K562 (cell line): ENCODE data around the gene SEC22A.

Experiments used
- DMBX1 ChIP-seq: fragments of 250-450 bp; sonication (Bioruptor Pico); IDR thresholded peaks from 2 replicates; pipeline ENCODE4 v1.8.0; 2022; ENCODE audit warnings: inconsistent platforms, mild to moderate bottlenecking, moderate library complexity, borderline replicate concordance
- KAT7 ChIP-seq: sonication (generic); formaldehyde crosslinking; IDR thresholded peaks from 2 replicates; pipeline ENCODE4 v1.8.0; 2022; ENCODE audit warnings: missing genetic modification reagents, mild to moderate bottlenecking, borderline replicate concordance
- MAX ChIP-seq: sonication (generic); formaldehyde crosslinking; IDR thresholded peaks from 2 replicates; pipeline ENCODE4 v1.9.0; 2022; ENCODE audit warnings: mild to moderate bottlenecking, missing genetic modification reagents
- ZNF609 ChIP-seq: sonication (generic); formaldehyde crosslinking; IDR thresholded peaks from 2 replicates; pipeline ENCODE4 v1.8.1; 2023; ENCODE audit warnings: missing genetic modification reagents, mild to moderate bottlenecking, borderline replicate concordance
- TF ChIP-seq, protein P1 (sequence below), 2 experiments: fragments of 200-800 bp in 1 of 2; sonication (Bioruptor generic) in 1 of 2; sonication (generic) in 1 of 2; formaldehyde crosslinking in 1 of 2; IDR thresholded peaks in 1 of 2; conservative IDR thresholded peaks in 1 of 2; 2 replicates each; pipeline versions ENCODE4 v1.5.0 to v1.6.1; 2016 to 2020; ENCODE audit warnings: missing compliant biosample characterization in 1 of 2, missing genetic modification characterization in 1 of 2, missing genetic modification reagents in 1 of 2
- TF ChIP-seq, protein P2 (sequence below): sonication (generic); formaldehyde crosslinking; IDR thresholded peaks from 2 replicates; pipeline ENCODE4 v1.5.0; 2020; ENCODE audit warnings: missing genetic modification reagents
- TF ChIP-seq, protein P3 (sequence below), 3 experiments: IDR thresholded peaks in 2 of 3; conservative IDR thresholded peaks in 1 of 3; 2 replicates each; pipeline ENCODE4 v1.5.1; 2011 to 2012; ENCODE audit warnings: low read length in 3 of 3, mild to moderate bottlenecking in 3 of 3, control low read depth in 2 of 3, improper control_type of control experiment in 1 of 3, inconsistent platforms in 1 of 3, low read depth in 1 of 3, mixed read lengths in 1 of 3, moderate library complexity in 1 of 3; ENCODE audit not compliant: insufficient read depth in 2 of 3

DNA sequence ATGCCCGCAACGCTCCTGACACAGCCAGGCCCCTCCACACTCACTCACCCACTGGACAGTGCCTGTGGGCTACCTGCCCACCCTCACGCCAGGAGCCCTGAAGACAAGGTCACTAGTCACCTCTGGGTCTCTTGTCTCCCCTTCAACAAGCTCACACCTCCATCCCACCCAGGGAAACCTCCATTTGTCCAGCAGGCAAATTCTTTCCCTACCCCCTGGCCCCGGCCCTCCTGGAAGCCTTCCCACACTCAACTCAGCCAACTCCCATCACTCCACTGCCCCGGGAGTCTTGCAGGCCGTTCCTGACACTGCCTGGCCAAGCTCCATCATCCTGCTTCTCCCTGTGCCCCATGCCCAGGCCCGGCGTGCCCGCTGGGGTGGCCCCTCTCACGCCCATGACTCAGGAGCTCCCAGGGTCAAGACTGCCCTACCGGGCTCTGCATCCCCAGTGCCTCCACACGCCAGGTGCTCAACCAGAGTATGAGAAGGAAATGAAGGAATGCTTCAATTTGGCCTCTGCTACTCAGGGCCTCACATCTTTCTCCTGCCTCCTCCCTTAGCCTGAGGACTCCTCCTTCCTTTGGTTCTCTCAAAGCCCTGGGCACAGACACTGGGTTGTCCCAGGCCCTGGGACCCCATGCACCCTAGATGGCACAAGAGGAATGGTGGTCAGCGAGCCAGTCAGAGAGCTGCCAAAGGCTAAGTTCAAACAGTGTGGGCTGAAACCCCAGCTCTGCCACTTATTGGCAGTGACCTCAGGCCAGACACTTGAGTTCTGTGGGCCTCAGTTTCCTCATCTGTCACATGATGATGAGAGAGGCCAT lies 88.6 kb downstream of the SEC22A start:
- TF ChIP-seq, protein P1, sequence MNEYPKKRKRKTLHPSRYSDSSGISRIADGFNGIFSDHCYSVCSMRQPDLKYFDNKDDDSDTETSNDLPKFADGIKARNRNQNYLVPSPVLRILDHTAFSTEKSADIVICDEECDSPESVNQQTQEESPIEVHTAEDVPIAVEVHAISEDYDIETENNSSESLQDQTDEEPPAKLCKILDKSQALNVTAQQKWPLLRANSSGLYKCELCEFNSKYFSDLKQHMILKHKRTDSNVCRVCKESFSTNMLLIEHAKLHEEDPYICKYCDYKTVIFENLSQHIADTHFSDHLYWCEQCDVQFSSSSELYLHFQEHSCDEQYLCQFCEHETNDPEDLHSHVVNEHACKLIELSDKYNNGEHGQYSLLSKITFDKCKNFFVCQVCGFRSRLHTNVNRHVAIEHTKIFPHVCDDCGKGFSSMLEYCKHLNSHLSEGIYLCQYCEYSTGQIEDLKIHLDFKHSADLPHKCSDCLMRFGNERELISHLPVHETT (CRISPR knock-in tag; conservative IDR thresholded peaks at IDR 0.05 in 1 of 2, IDR thresholded peaks at IDR 0.05 in 1 of 2) = no peak
- TF ChIP-seq MAX (CRISPR knock-in tag) = no peak
- TF ChIP-seq, protein P2, sequence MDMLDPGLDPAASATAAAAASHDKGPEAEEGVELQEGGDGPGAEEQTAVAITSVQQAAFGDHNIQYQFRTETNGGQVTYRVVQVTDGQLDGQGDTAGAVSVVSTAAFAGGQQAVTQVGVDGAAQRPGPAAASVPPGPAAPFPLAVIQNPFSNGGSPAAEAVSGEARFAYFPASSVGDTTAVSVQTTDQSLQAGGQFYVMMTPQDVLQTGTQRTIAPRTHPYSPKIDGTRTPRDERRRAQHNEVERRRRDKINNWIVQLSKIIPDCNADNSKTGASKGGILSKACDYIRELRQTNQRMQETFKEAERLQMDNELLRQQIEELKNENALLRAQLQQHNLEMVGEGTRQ (CRISPR knock-in tag) = no peak
- TF ChIP-seq KAT7 = no peak
- TF ChIP-seq DMBX1 = no peak
- no peak for TF ChIP-seq ZNF609
- TF ChIP-seq, protein P3, sequence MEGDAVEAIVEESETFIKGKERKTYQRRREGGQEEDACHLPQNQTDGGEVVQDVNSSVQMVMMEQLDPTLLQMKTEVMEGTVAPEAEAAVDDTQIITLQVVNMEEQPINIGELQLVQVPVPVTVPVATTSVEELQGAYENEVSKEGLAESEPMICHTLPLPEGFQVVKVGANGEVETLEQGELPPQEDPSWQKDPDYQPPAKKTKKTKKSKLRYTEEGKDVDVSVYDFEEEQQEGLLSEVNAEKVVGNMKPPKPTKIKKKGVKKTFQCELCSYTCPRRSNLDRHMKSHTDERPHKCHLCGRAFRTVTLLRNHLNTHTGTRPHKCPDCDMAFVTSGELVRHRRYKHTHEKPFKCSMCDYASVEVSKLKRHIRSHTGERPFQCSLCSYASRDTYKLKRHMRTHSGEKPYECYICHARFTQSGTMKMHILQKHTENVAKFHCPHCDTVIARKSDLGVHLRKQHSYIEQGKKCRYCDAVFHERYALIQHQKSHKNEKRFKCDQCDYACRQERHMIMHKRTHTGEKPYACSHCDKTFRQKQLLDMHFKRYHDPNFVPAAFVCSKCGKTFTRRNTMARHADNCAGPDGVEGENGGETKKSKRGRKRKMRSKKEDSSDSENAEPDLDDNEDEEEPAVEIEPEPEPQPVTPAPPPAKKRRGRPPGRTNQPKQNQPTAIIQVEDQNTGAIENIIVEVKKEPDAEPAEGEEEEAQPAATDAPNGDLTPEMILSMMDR (IDR thresholded peaks at IDR 0.05 in 2 of 3, conservative IDR thresholded peaks at IDR 0.05 in 1 of 3; ENCODE audit: insufficient read depth in 2 of 3, low read depth in 1 of 3, low read length in 3 of 3) = no peak
